H1 (cell line): ENCODE data around the gene RTN4RL2. TPM values are rescaled to one million over a fixed set of nuclear protein-coding genes. Genes with fewer than 3 reads are reported as not detected.

ENCODE experiments used
- CREB1 ChIP-seq: IDR thresholded peaks from 2 replicates; pipeline ENCODE4 v1.6.1; 2012; ENCODE audit warnings: inconsistent platforms
- polyA plus RNA-seq, 7 experiments: library from polyadenylated mRNA; depleted of rRNA in 3 of 7; stranded (reverse) in 5 of 7; unstranded in 2 of 7; fragments of >200 nt in 5 of 7; fragments of 200-250 nt in 2 of 7; gene quantifications; 1 replicate in 5 of 7; 2 replicates in 1 of 7; 4 replicates in 1 of 7; pipeline versions ENCODE4 v1.2.1 to v1.2.3, GENCODE V29; 2011 to 2013; ENCODE audit warnings: missing spikeins in 2 of 7, mixed read lengths in 2 of 7
- total RNA-seq: library from RNA; stranded (reverse); fragmentation: NEBNext Ultra II Directional; extraction: Animal tissue kit (Norgen Biotek cat#: 25700); gene quantifications from 2 replicates; pipeline ENCODE4 v1.2.1, GENCODE V29; 2021

Gene RTN4RL2
- total and polyA plus RNA-seq, 2 of the 8 experiments (the other 6 are each of a cell fraction or from before 2014, with no cell fraction given), result 11.4 to 23.7 TPM

GRCh38 chr11:57484141-57484710 lies 23.9 kb downstream of the RTN4RL2 start (continued):
- TF ChIP-seq CREB1, result no peak
